ENCODE results near the gene C1orf226.
"Not testable (repeated sequence)": the region's sequence is repeated elsewhere in the genome, so short reads cannot be mapped to it uniquely, and the experiment has no call there.

The C1orf226 gene

DNA sequence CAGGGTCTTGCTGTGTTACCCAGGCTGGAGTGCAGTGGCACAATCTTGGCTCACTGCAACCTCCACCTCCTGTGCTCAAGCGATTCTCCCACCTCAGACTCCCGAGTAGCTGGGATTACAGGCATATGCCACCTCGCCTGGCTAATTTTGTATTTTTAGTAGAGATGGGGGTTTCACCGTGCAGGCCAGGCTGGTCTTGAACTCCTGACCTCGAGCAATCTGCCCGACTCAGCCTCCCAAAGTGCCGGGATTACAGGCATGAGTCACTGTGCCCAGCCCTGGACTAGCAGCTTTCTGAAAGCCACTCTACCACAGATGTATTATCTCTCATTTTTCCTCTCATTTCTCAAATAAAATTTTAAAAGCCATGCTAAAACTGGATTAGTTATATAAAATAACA lies 37.1 kb downstream of the C1orf226 start:
- not testable (repeated sequence) for H2BK120ac ChIP-seq (ENCODE audit: low read depth, low read length); H3K56ac ChIP-seq (ENCODE audit: low read length); H3K36me3 ChIP-seq (ENCODE audit: control insufficient read depth, insufficient read depth, low read length); H3K4me1 ChIP-seq (ENCODE audit: control insufficient read depth, low read depth, low read length); H3K4me2 ChIP-seq (ENCODE audit: low read length); DNase-seq; H4K5ac ChIP-seq (ENCODE audit: low read length); H3K18ac ChIP-seq (ENCODE audit: low read length); H2AK5ac ChIP-seq (ENCODE audit: low read length); H3K4me3 ChIP-seq (ENCODE audit: low read length); H3K27me3 ChIP-seq (ENCODE audit: insufficient read depth, low read length, poor library complexity); H3K4ac ChIP-seq (ENCODE audit: low read depth, low read length); H3K9ac ChIP-seq (ENCODE audit: low read length); H3K23ac ChIP-seq (ENCODE audit: low read length); H4K8ac ChIP-seq (ENCODE audit: low read depth, low read length); H2BK15ac ChIP-seq (replicated peaks; ENCODE audit: low read depth); H3K79me2 ChIP-seq (ENCODE audit: control insufficient read depth, insufficient read depth, low read length); H3K79me1 ChIP-seq (ENCODE audit: low read length); H2BK5ac ChIP-seq (ENCODE audit: low read length); H3K27ac ChIP-seq (ENCODE audit: low read depth, low read length)
- no CpG with 5 or more reads among the region's 7 CpGs for WGBS (ENCODE audit: extremely low coverage, insufficient coverage, low lambda C conversion rate)

DNA sequence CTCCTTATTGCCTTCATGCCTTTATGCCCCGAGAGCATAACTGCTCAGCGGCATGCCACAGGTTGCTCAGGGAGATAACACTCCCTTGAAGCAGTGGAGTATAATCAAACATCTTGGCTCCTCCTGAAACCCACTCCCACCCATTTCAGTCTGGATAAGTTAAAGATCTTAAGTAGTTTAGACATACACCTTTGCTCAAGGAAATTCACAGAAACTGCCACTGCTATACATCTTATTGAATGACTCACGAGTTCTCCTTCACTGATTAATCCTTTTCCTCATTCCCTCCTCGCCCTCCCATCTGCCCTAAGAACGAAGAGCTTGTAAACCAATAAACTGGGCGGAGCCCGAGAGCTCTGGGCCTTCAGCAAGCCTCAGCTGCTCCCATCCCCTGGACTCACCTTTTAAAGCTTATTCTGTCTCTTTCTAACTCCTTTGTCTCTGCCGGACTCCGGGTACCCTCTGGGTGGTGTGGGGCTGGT lies 38.0 kb downstream of the C1orf226 start:
- H3K4me3 ChIP-seq (ENCODE audit: low read length); H4K5ac ChIP-seq (ENCODE audit: low read length); H3K27me3 ChIP-seq (ENCODE audit: insufficient read depth, low read length, poor library complexity); H3K79me2 ChIP-seq (ENCODE audit: control insufficient read depth, insufficient read depth, low read length); H3K9ac ChIP-seq (ENCODE audit: low read length); H2AK5ac ChIP-seq (ENCODE audit: low read length); H3K18ac ChIP-seq (ENCODE audit: low read length); H3K4me2 ChIP-seq (ENCODE audit: low read length); H2BK5ac ChIP-seq (ENCODE audit: low read length); H3K4me1 ChIP-seq (ENCODE audit: control insufficient read depth, low read depth, low read length); H3K56ac ChIP-seq (ENCODE audit: low read length); H3K23ac ChIP-seq (ENCODE audit: low read length); H2BK15ac ChIP-seq (replicated peaks; ENCODE audit: low read depth); H3K36me3 ChIP-seq (ENCODE audit: control insufficient read depth, insufficient read depth, low read length); H4K8ac ChIP-seq (ENCODE audit: low read depth, low read length); H3K4ac ChIP-seq (ENCODE audit: low read depth, low read length); DNase-seq; H3K79me1 ChIP-seq (ENCODE audit: low read length); H2BK120ac ChIP-seq (ENCODE audit: low read depth, low read length); H3K27ac ChIP-seq (ENCODE audit: low read depth, low read length): not testable (repeated sequence)
- WGBS (ENCODE audit: extremely low coverage, insufficient coverage, low lambda C conversion rate) = no CpG with 5 or more reads among the region's 9 CpGs

DNA sequence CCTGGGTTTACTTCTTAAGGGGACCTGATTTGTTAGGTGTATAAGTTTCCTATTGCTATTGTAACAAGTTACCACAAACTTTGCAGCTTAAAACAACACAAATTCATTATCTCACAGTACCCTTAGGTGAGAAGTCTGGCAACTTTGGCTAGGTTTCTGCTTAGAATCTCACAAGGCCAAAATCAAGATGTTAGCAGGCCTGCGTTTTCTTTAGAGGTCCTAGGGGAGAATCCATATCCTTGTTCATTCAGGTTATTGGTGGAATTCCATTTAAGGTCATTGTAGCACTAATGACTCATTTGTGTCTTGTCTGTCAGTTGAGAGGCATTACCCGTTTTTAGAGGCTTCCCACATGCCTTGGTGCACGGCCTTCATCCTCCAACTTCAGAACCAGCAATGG lies 38.6 kb downstream of the C1orf226 start:
- no peaks in the 10 kb centered on the region for H3K36me3 ChIP-seq (ENCODE audit: control insufficient read depth, insufficient read depth, low read length)
- no peaks in the 10 kb centered on the region for H3K27me3 ChIP-seq (ENCODE audit: insufficient read depth, low read length, poor library complexity)
- no peak overlapping the region for H3K56ac ChIP-seq (ENCODE audit: low read length)
- H3K23ac ChIP-seq (ENCODE audit: low read length) = no peak overlapping the region
- H3K27ac ChIP-seq (ENCODE audit: low read depth, low read length) = no peak overlapping the region
- no peak overlapping the region for H3K4me2 ChIP-seq (ENCODE audit: low read length)
- H2BK5ac ChIP-seq (ENCODE audit: low read length) = no peak overlapping the region
- H4K5ac ChIP-seq (ENCODE audit: low read length) = no peak overlapping the region
- no peak overlapping the region for H3K9ac ChIP-seq (ENCODE audit: low read length)
- no peak overlapping the region for H2BK120ac ChIP-seq (ENCODE audit: low read depth, low read length)
- H3K18ac ChIP-seq (ENCODE audit: low read length) = no peak overlapping the region
- H3K4me3 ChIP-seq (ENCODE audit: low read length) = no peak overlapping the region
- peak; percentile 57 for DNase-seq
- no CpG with 5 or more reads among the region's 3 CpGs for WGBS (ENCODE audit: extremely low coverage, insufficient coverage, low lambda C conversion rate)
- H3K4me1 ChIP-seq (ENCODE audit: control insufficient read depth, low read depth, low read length) = no peaks in the 10 kb centered on the region
- H3K4ac ChIP-seq (ENCODE audit: low read depth, low read length) = no peak overlapping the region
- no peak overlapping the region for H2AK5ac ChIP-seq (ENCODE audit: low read length)
- no peak overlapping the region for H4K8ac ChIP-seq (ENCODE audit: low read depth, low read length)
- H3K79me2 ChIP-seq (ENCODE audit: control insufficient read depth, insufficient read depth, low read length) = no peaks in the 10 kb centered on the region
- H2BK15ac ChIP-seq (replicated peaks; ENCODE audit: low read depth) = no peak overlapping the region
- no peaks in the 10 kb centered on the region for H3K79me1 ChIP-seq (ENCODE audit: low read length)

DNA sequence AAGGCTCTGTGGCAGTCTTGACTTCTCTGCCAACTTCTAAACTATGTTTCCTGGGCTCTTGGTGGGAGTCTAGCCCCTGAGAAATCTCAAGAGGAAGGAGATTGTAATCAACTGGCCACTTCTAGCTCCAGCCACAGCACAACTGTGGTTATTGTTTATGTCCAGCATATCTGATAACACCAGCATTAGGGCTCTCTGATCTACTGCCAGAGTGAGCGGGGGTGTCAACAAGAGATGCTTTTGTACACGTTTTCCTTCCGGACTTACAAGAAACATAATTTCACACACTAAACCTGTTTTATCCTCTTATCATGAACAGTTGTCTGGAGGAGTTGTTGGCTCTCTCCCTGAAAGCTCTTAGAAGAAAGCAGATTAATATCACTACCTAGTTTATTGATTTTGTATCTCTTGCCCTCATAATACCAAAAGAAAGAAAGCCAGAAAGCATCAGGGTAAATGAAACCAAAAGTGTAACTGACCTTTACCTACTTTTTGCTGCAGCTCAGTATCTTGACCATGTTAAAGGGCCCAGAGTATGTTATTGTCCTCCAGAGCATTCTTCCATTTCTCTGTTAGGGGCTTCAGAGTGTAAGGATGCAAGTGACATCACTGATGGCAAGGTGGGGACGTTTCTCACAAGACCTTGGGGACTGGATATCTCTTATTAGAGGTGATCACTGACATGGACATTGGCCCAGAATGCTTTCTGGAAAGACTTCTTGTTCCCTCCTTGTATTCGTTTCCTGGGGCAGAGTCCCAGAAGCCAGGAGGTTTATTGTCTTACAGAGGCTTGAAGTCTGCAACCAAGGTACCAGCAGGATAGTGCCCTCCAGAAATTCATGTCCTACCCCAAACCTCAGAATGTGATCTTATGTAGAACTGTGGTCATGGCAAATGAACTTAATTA lies 40.0 kb downstream of the C1orf226 start:
- H3K27me3 ChIP-seq (ENCODE audit: insufficient read depth, low read length, poor library complexity) = no peaks in the 10 kb centered on the region
- no peak overlapping the region for H3K4ac ChIP-seq (ENCODE audit: low read depth, low read length)
- H3K56ac ChIP-seq (ENCODE audit: low read length) = no peak overlapping the region
- H3K4me3 ChIP-seq (ENCODE audit: low read length) = no peak overlapping the region
- no peak overlapping the region for H2BK15ac ChIP-seq (replicated peaks; ENCODE audit: low read depth)
- H3K4me1 ChIP-seq (ENCODE audit: control insufficient read depth, low read depth, low read length) = no peaks in the 10 kb centered on the region
- H3K79me2 ChIP-seq (ENCODE audit: control insufficient read depth, insufficient read depth, low read length) = no peaks in the 10 kb centered on the region
- H2BK120ac ChIP-seq (ENCODE audit: low read depth, low read length) = no peak overlapping the region
- no peak for DNase-seq
- no CpG with 5 or more reads among the region's 5 CpGs for WGBS (ENCODE audit: extremely low coverage, insufficient coverage, low lambda C conversion rate)
- H3K79me1 ChIP-seq (ENCODE audit: low read length) = no peaks in the 10 kb centered on the region
- H3K9ac ChIP-seq (ENCODE audit: low read length) = no peak overlapping the region
- no peak overlapping the region for H2BK5ac ChIP-seq (ENCODE audit: low read length)
- H3K23ac ChIP-seq (ENCODE audit: low read length) = no peak overlapping the region
- no peak overlapping the region for H4K5ac ChIP-seq (ENCODE audit: low read length)
- H4K8ac ChIP-seq (ENCODE audit: low read depth, low read length) = no peak overlapping the region
- H3K36me3 ChIP-seq (ENCODE audit: control insufficient read depth, insufficient read depth, low read length) = no peaks in the 10 kb centered on the region
- H3K18ac ChIP-seq (ENCODE audit: low read length) = no peak overlapping the region
- no peak overlapping the region for H3K4me2 ChIP-seq (ENCODE audit: low read length)
- no peak overlapping the region for H3K27ac ChIP-seq (ENCODE audit: low read depth, low read length)
- no peak overlapping the region for H2AK5ac ChIP-seq (ENCODE audit: low read length)

DNA sequence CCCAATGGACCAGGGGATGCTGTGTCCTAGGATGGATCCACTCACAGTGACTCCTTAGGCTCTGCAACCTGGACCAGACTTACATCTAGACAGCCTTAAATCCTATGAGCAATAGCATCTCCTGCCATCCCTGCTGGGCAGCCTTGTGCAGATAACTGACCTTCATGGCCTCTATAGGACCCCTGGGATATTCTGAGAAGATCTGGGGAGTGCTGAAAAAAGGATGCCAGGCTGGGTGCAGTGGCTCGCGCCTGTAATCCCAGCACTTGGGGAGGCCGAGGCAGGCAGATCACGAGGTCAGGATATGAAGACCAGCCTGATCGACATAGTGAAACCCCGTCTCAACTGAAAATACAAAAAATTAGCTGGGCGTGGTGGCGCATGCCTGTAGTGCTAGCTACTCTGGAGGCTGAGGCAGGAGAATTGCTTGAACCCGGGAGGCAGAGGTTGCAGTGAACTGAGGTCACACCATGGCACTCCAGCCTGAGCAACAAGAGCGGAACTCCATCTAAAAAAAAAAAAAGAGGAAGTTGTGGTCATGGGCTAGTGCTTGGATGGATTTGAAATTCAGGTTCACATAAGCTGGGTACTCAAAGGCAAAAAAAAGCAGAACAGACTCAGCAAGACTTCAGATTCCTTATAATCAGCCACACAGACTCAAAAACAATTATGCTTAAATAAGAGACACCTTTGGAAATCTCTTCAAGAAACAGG lies 41.3 kb downstream of the C1orf226 start:
- Histone ChIP-seq H3K36me3 (ENCODE audit: control insufficient read depth, insufficient read depth, low read length) (no peaks in the 10 kb centered on the region), H3K79me2 (ENCODE audit: control insufficient read depth, insufficient read depth, low read length) (no peaks in the 10 kb centered on the region), H2AK5ac (ENCODE audit: low read length) (no peak overlapping the region), H3K27me3 (ENCODE audit: insufficient read depth, low read length, poor library complexity) (no peaks in the 10 kb centered on the region), H3K4me1 (ENCODE audit: control insufficient read depth, low read depth, low read length) (no peaks in the 10 kb centered on the region), H2BK120ac (ENCODE audit: low read depth, low read length) (no peak overlapping the region), H3K18ac (ENCODE audit: low read length) (no peak overlapping the region), H3K27ac (ENCODE audit: low read depth, low read length) (no peak overlapping the region), H3K23ac (ENCODE audit: low read length) (no peak overlapping the region), H3K4me2 (ENCODE audit: low read length) (no peak overlapping the region), H3K9ac (ENCODE audit: low read length) (no peak overlapping the region), H3K56ac (ENCODE audit: low read length) (no peak overlapping the region), H2BK15ac (replicated peaks; ENCODE audit: low read depth) (no peak overlapping the region), H3K79me1 (ENCODE audit: low read length) (no peaks in the 10 kb centered on the region), H3K4me3 (ENCODE audit: low read length) (no peak overlapping the region), H3K4ac (ENCODE audit: low read depth, low read length) (no peak overlapping the region), H2BK5ac (ENCODE audit: low read length) (no peak overlapping the region), H4K5ac (ENCODE audit: low read length) (no peak overlapping the region), H4K8ac (ENCODE audit: low read depth, low read length) (no peak overlapping the region)
- no peak for DNase-seq
- no CpG with 5 or more reads among the region's 10 CpGs for WGBS (ENCODE audit: extremely low coverage, insufficient coverage, low lambda C conversion rate)

Data from mesendoderm (in vitro differentiated cells).